Right lobe of liver (tissue), 4 donors: ENCODE data around the gene VDAC1.

Source experiments
- POLR2A ChIP-seq: fragments of 450-650 bp; IDR thresholded peaks from one replicate; pipeline ENCODE4 v1.6.1; 2017; ENCODE audit warnings: antibody characterized with exemption, mild to moderate bottlenecking
- TF ChIP-seq, protein P1 (sequence below), 4 donors: fragments of 200-600 bp in 3 of 4; fragments of 450-650 bp in 1 of 4; IDR thresholded peaks; one replicate each; pipeline versions ENCODE4 v1.5.1 to v1.8.0; 2016 to 2022; ENCODE audit warnings: antibody characterized with exemption in 4 of 4, mild to moderate bottlenecking in 2 of 4
- donor health status: DM: no; HTN: no; CAD: no.
- donor health status: DM: no; HTN: no; CAD: no.
- donor health status: DM: no; HTN: yes; CAD: no.

- TF ChIP-seq, protein P1, sequence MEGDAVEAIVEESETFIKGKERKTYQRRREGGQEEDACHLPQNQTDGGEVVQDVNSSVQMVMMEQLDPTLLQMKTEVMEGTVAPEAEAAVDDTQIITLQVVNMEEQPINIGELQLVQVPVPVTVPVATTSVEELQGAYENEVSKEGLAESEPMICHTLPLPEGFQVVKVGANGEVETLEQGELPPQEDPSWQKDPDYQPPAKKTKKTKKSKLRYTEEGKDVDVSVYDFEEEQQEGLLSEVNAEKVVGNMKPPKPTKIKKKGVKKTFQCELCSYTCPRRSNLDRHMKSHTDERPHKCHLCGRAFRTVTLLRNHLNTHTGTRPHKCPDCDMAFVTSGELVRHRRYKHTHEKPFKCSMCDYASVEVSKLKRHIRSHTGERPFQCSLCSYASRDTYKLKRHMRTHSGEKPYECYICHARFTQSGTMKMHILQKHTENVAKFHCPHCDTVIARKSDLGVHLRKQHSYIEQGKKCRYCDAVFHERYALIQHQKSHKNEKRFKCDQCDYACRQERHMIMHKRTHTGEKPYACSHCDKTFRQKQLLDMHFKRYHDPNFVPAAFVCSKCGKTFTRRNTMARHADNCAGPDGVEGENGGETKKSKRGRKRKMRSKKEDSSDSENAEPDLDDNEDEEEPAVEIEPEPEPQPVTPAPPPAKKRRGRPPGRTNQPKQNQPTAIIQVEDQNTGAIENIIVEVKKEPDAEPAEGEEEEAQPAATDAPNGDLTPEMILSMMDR (IDR thresholded peaks at IDR 0.05): no peak
- TF ChIP-seq POLR2A: no peak
Measured at GRCh38 chr5:133985540-133986180, 19.1 kb downstream of the VDAC1 start.
